A673 (cell line): ENCODE measurements around the gene SUPT4H1.

Experiments used
- EZH2 ChIP-seq: fragments of 200-600 bp; sonication (generic); IDR thresholded peaks from 2 replicates; pipeline ENCODE4 v1.6.1; 2017; ENCODE audit warnings: borderline replicate concordance, low read depth, mild to moderate bottlenecking, mixed read lengths, antibody characterized with exemption, low read length; ENCODE audit not compliant: poor library complexity, severe bottlenecking
- TF ChIP-seq, protein P1 (sequence below): fragments of 300-800, 200-600 bp; sonication (generic); conservative IDR thresholded peaks from 2 replicates; pipeline ENCODE4 v1.5.1; 2017; ENCODE audit warnings: low read depth, mild to moderate bottlenecking, antibody characterized with exemption, low read length, moderate library complexity, mixed read lengths

DNA sequence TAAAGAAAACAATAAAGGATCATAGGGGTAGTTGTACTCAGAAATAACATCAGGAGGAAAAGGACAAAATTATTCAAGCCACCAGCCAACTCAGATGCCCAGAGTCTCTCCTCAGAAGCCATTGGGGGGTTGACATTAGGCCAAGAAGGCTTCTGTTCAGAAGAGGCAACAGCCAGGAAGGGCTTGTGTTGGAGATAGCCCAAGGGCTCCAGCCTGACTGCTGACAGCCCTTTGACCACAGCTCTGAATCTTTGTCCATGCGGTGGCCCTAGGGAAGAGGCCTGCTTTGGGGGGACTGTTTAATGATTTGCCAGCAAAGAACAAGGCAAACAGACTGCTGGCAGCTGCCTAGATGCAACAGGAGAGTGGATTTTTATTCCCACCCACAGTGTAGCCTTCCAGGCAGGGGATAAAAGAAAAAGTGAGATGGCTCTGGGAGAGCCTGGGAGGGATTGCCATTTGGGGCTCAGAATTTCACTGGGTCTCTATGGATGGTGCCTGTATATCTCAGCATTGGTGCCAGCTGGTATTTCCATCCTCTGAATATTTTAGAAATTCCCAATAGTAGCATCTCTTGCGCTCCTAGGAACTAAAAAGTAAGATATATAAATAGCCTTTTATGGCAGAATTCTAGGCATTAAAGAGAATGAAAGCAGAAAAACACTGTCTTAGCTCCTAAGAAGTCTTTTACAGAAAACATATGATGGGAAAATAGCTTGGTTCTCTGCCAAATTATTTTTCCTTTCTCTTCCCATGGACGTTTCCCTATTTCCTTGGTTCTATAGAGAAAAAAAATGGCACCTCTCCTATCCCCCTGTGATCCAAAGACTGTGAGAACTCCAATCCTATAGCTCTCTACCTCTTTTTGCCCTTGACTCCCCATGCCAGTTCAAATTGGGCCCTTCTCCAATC lies 29.4 kb upstream of the SUPT4H1 start:
- TF ChIP-seq EZH2: no peak
- TF ChIP-seq, protein P1, sequence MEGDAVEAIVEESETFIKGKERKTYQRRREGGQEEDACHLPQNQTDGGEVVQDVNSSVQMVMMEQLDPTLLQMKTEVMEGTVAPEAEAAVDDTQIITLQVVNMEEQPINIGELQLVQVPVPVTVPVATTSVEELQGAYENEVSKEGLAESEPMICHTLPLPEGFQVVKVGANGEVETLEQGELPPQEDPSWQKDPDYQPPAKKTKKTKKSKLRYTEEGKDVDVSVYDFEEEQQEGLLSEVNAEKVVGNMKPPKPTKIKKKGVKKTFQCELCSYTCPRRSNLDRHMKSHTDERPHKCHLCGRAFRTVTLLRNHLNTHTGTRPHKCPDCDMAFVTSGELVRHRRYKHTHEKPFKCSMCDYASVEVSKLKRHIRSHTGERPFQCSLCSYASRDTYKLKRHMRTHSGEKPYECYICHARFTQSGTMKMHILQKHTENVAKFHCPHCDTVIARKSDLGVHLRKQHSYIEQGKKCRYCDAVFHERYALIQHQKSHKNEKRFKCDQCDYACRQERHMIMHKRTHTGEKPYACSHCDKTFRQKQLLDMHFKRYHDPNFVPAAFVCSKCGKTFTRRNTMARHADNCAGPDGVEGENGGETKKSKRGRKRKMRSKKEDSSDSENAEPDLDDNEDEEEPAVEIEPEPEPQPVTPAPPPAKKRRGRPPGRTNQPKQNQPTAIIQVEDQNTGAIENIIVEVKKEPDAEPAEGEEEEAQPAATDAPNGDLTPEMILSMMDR: no peak
